Measurements from ENCODE around the gene CFHR5.
A peak's percentile ranks its signal among the peaks of the same experiment; 100 is the strongest.
"Not testable (repeated sequence)": the region's sequence is repeated elsewhere in the genome, so short reads cannot be mapped to it uniquely, and the experiment has no call there.

The CFHR5 gene

GRCh38 chr1:197017558-197018146 is 40.3 kb downstream of the CFHR5 start:
- DNase-seq (ENCODE audit: low read depth), result no peak
- no peak overlapping the region for H3K4me3 ChIP-seq (ENCODE audit: low read depth, low read length)
- in situ Hi-C loops (cut with HindIII; ENCODE audit: low sequenced_read_pairs), result no loop called here

GRCh38 chr1:197021716-197022115 is 44.4 kb downstream of the CFHR5 start:
- no peak for TF ChIP-seq CTCF (IDR thresholded peaks at IDR 0.05; ENCODE audit: low read depth, low read length, missing control alignments)
- no peak for DNase-seq (ENCODE audit: low read depth)
- in situ Hi-C loops (cut with HindIII; ENCODE audit: low sequenced_read_pairs), result no loop called here
- H3K4me3 ChIP-seq (ENCODE audit: low read depth, low read length), result no peak overlapping the region

More at GRCh38 chr1:197017558-197018146, 40.3 kb downstream of the CFHR5 start:
- TF ChIP-seq CTCF (IDR thresholded peaks at IDR 0.05; ENCODE audit: low read depth, low read length, missing control alignments), result no peak

GRCh38 chr1:197024460-197024859 is 47.1 kb downstream of the CFHR5 start:
- in situ Hi-C loops (cut with HindIII; ENCODE audit: low sequenced_read_pairs), result no loop called here
- TF ChIP-seq CTCF (IDR thresholded peaks at IDR 0.05; ENCODE audit: low read depth, low read length, missing control alignments), result no peak
- DNase-seq (ENCODE audit: low read depth), result no peak
- no peak overlapping the region for H3K4me3 ChIP-seq (ENCODE audit: low read depth, low read length)

- in situ Hi-C loops (cut with HindIII; ENCODE audit: low sequenced_read_pairs), result loop anchor here (5.0 kb wide), 1 partner anchor 35 kb away; no protein-coding TSS in a partner anchor
- H3K4me3 ChIP-seq (ENCODE audit: low read depth, low read length), result no peak overlapping the region
- DNase-seq (ENCODE audit: low read depth), result no peak
- TF ChIP-seq CTCF (IDR thresholded peaks at IDR 0.05; ENCODE audit: low read depth, low read length, missing control alignments), result no peak
Measured at GRCh38 chr1:197027359-197027758, 50.0 kb downstream of the CFHR5 start.

- TF ChIP-seq CTCF (IDR thresholded peaks at IDR 0.05; ENCODE audit: low read depth, low read length, missing control alignments), result no peak
- no peak for DNase-seq (ENCODE audit: low read depth)
- in situ Hi-C loops (cut with HindIII; ENCODE audit: low sequenced_read_pairs), result loop anchor here (5.0 kb wide), 1 partner anchor 33 kb away; no protein-coding TSS in a partner anchor
- H3K4me3 ChIP-seq (ENCODE audit: low read depth, low read length), result no peak overlapping the region
Measured at GRCh38 chr1:197029749-197030148, 52.4 kb downstream of the CFHR5 start.

GRCh38 chr1:197034631-197035339 is 57.4 kb downstream of the CFHR5 start:
- in situ Hi-C loops (cut with HindIII; ENCODE audit: low sequenced_read_pairs); H3K4me3 ChIP-seq (ENCODE audit: low read depth, low read length): not testable (repeated sequence)
- DNase-seq (ENCODE audit: low read depth), result peak; percentile 12

GRCh38 chr1:197036861-197037260 is 59.5 kb downstream of the CFHR5 start:
- no peak for TF ChIP-seq CTCF (IDR thresholded peaks at IDR 0.05; ENCODE audit: low read depth, low read length, missing control alignments)

More at GRCh38 chr1:197036861-197037260, 59.5 kb downstream of the CFHR5 start:
- H3K4me3 ChIP-seq (ENCODE audit: low read depth, low read length), result no peak overlapping the region
- in situ Hi-C loops (cut with HindIII; ENCODE audit: low sequenced_read_pairs), result no loop called here
- no peak for DNase-seq (ENCODE audit: low read depth)
